Esophagus squamous epithelium (tissue), 4 donors: ENCODE results near the gene RFTN1.

Experiments used
- POLR2A ChIP-seq, 4 donors: fragments of 450-650 bp; IDR thresholded peaks; one replicate each; pipeline ENCODE4 v1.6.1; 2017; ENCODE audit warnings: antibody characterized with exemption in 4 of 4, mild to moderate bottlenecking in 4 of 4, moderate library complexity in 3 of 4
- TF ChIP-seq, protein P1 (sequence below), 6 experiments: fragments of 450-650 bp in 4 of 6; fragments of 200-600 bp in 2 of 6; sonication (generic) in 2 of 6; IDR thresholded peaks; one replicate each; pipeline ENCODE4 v1.5.1; 2016 to 2019; ENCODE audit warnings: antibody characterized with exemption in 6 of 6, mild to moderate bottlenecking in 4 of 6, moderate library complexity in 4 of 6

DNA sequence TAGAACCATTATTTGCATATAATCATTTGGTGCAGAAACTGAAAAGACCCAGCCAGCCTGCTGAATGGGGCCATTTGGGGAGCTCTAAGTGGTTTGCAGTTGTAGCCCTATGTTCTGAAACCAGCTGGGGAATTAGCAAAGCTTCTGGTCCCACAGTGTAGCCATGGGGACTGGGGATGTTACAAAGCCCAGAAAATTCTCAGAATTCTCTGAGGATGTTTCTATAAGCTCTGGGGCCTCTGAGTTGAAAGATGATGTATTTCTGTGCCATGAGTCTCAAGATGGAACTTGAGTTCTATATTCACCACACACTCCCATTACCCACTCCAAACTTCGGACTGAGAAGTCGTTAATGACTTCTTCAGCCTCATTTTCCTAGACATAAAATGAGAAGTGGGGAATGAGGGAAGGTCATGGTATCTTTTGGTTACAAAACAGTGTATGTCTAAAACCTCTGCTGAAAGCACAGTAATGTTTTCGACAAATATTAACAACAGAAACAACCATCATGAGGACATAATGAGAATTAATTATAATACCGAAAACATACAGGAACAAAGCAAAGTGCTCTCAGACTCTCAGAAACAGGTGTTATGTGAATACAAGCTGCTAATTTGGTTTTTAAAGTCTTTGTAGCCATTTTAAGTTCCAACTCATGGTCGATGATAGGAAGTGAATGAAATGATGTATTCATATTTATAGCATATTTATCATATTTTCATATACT, 89.4 kb downstream of the RFTN1 start:
- TF ChIP-seq, protein P1, sequence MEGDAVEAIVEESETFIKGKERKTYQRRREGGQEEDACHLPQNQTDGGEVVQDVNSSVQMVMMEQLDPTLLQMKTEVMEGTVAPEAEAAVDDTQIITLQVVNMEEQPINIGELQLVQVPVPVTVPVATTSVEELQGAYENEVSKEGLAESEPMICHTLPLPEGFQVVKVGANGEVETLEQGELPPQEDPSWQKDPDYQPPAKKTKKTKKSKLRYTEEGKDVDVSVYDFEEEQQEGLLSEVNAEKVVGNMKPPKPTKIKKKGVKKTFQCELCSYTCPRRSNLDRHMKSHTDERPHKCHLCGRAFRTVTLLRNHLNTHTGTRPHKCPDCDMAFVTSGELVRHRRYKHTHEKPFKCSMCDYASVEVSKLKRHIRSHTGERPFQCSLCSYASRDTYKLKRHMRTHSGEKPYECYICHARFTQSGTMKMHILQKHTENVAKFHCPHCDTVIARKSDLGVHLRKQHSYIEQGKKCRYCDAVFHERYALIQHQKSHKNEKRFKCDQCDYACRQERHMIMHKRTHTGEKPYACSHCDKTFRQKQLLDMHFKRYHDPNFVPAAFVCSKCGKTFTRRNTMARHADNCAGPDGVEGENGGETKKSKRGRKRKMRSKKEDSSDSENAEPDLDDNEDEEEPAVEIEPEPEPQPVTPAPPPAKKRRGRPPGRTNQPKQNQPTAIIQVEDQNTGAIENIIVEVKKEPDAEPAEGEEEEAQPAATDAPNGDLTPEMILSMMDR (IDR thresholded peaks at IDR 0.05) = no peak
- TF ChIP-seq POLR2A (IDR thresholded peaks at IDR 0.05) = no peak
